RWPE2 (cell line): ENCODE results near the gene SNED1.

Experiments
- ATAC-seq: fragments of 200-7000 bp; cut with Tn5 transposase; 3 replicates; pipeline ENCODE4 v1.9.1; 2021; ENCODE audit warnings: low read depth
- DNase-seq: peaks from one replicate; pipeline ENCODE4 v3.0.0-alpha.2; 2020; ENCODE audit warnings: low spot score
- H3K27ac ChIP-seq: fragments of 450-650 bp; 2 replicates; pipeline ENCODE4 v1.5.1; 2017; ENCODE audit warnings: mild to moderate bottlenecking; ENCODE audit not compliant: poor library complexity, severe bottlenecking
- H3K27me3 ChIP-seq: fragments of 250-450 bp; sonication (Bioruptor Pico); 2 replicates; pipeline ENCODE4 v1.5.1; 2021; ENCODE audit warnings: mild to moderate bottlenecking, moderate library complexity; ENCODE audit not compliant: insufficient read depth, poor library complexity, severe bottlenecking
- H3K36me3 ChIP-seq: fragments of 250-450 bp; sonication (Bioruptor Pico); 2 replicates; pipeline ENCODE4 v1.5.1; 2020; ENCODE audit warnings: low read depth, mild to moderate bottlenecking, moderate library complexity
- H3K4me1 ChIP-seq: fragments of 250-450 bp; sonication (Bioruptor Pico); 2 replicates; pipeline ENCODE4 v1.5.1; 2021; ENCODE audit warnings: mild to moderate bottlenecking, moderate library complexity; ENCODE audit not compliant: insufficient read depth, poor library complexity, severe bottlenecking
- H3K4me3 ChIP-seq: fragments of 250-450 bp; sonication (Bioruptor Pico); 2 replicates; pipeline ENCODE4 v1.5.1; 2021; ENCODE audit warnings: mild to moderate bottlenecking, moderate library complexity; ENCODE audit not compliant: severe bottlenecking
- H3K9me3 ChIP-seq: fragments of 250-450 bp; sonication (Bioruptor Pico); 2 replicates; pipeline ENCODE4 v1.5.1; 2021; ENCODE audit warnings: mild to moderate bottlenecking, moderate library complexity; ENCODE audit not compliant: severe bottlenecking
- TF ChIP-seq, protein P1 (sequence below): fragments of 450-650 bp; IDR thresholded peaks from one replicate; pipeline ENCODE4 v1.5.1; 2017; ENCODE audit warnings: mild to moderate bottlenecking, moderate library complexity; ENCODE audit not compliant: poor library complexity, severe bottlenecking

The SNED1 gene

GRCh38 chr2:241118737-241119505, 120.5 kb downstream of the SNED1 start:
- Histone ChIP-seq H3K36me3 (peaks cover 39% of the 10 kb centered on the region), H3K4me1 (no peaks in the 10 kb centered on the region), H3K9me3 (no peaks in the 10 kb centered on the region), H3K27ac (no peak overlapping the region), H3K27me3 (no peaks in the 10 kb centered on the region), H3K4me3 (no peak overlapping the region)
- TF ChIP-seq, protein P1, sequence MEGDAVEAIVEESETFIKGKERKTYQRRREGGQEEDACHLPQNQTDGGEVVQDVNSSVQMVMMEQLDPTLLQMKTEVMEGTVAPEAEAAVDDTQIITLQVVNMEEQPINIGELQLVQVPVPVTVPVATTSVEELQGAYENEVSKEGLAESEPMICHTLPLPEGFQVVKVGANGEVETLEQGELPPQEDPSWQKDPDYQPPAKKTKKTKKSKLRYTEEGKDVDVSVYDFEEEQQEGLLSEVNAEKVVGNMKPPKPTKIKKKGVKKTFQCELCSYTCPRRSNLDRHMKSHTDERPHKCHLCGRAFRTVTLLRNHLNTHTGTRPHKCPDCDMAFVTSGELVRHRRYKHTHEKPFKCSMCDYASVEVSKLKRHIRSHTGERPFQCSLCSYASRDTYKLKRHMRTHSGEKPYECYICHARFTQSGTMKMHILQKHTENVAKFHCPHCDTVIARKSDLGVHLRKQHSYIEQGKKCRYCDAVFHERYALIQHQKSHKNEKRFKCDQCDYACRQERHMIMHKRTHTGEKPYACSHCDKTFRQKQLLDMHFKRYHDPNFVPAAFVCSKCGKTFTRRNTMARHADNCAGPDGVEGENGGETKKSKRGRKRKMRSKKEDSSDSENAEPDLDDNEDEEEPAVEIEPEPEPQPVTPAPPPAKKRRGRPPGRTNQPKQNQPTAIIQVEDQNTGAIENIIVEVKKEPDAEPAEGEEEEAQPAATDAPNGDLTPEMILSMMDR = no peak
- no peak for ATAC-seq
- DNase-seq = no peak

GRCh38 chr2:241120440-241120839, 122.0 kb downstream of the SNED1 start:
- Histone ChIP-seq H3K4me1 (no peaks in the 10 kb centered on the region), H3K36me3 (peaks cover 34% of the 10 kb centered on the region), H3K9me3 (no peaks in the 10 kb centered on the region), H3K27me3 (no peaks in the 10 kb centered on the region), H3K27ac (no peak overlapping the region), H3K4me3 (no peak overlapping the region)
- DNase-seq (no peak), ATAC-seq (no peak)
- TF ChIP-seq, protein P1 = no peak

- ATAC-seq (no peak), DNase-seq (no peak)
- no peaks in the 10 kb centered on the region for H3K9me3 ChIP-seq
- no peaks in the 10 kb centered on the region for H3K27me3 ChIP-seq
- TF ChIP-seq, protein P1 = no peak
- no peaks in the 10 kb centered on the region for H3K4me1 ChIP-seq
- no peak overlapping the region for H3K27ac ChIP-seq
- no peak overlapping the region for H3K4me3 ChIP-seq
- H3K36me3 ChIP-seq = peaks cover 34% of the 10 kb centered on the region
Measured at GRCh38 chr2:241121008-241121407, 122.6 kb downstream of the SNED1 start.

- Histone ChIP-seq H3K27ac (no peak overlapping the region), H3K27me3 (no peaks in the 10 kb centered on the region), H3K4me3 (no peak overlapping the region), H3K9me3 (no peaks in the 10 kb centered on the region), H3K4me1 (no peaks in the 10 kb centered on the region), H3K36me3 (peaks cover 34% of the 10 kb centered on the region)
- ATAC-seq (no peak), DNase-seq (no peak)
- TF ChIP-seq, protein P1 = no peak
Measured at GRCh38 chr2:241122376-241123002, 124.1 kb downstream of the SNED1 start.
